Esophagus squamous epithelium (tissue), 4 donors: ENCODE results near the gene MFSD12.

Experiments used
- CTCF ChIP-seq, 6 experiments: fragments of 450-650 bp in 4 of 6; fragments of 200-600 bp in 2 of 6; sonication (generic) in 2 of 6; IDR thresholded peaks; one replicate each; pipeline ENCODE4 v1.5.1; 2016 to 2019; ENCODE audit warnings: antibody characterized with exemption in 6 of 6, mild to moderate bottlenecking in 4 of 6, moderate library complexity in 4 of 6
- POLR2A ChIP-seq, 4 donors: fragments of 450-650 bp; IDR thresholded peaks; one replicate each; pipeline ENCODE4 v1.6.1; 2017; ENCODE audit warnings: antibody characterized with exemption in 4 of 4, mild to moderate bottlenecking in 4 of 4, moderate library complexity in 3 of 4

DNA sequence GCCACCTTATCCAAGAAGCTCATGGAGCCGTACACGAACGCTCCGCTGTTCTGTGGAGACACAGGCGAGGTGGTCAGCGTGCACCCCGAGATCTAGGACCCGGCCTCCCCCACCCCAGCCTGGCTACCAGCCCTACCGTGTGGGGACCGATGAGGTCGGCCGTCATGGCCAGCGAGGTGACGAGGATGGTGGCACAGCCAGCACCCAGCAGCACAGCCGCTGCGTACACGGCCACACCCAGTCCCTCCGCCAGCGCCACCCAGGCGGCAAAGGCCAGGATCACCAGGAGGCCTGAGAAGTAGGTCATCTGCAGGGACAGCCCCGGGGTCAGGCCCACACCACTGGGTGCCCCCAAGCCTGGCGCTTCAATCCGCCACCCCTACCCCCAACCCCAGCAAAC is 11.3 kb downstream of the MFSD12 start:
- TF ChIP-seq CTCF (IDR thresholded peaks at IDR 0.05) (no peak), POLR2A (IDR thresholded peaks at IDR 0.05) (no peak)
